ENCODE results near the gene PSMA3.

Gene PSMA3

DNA sequence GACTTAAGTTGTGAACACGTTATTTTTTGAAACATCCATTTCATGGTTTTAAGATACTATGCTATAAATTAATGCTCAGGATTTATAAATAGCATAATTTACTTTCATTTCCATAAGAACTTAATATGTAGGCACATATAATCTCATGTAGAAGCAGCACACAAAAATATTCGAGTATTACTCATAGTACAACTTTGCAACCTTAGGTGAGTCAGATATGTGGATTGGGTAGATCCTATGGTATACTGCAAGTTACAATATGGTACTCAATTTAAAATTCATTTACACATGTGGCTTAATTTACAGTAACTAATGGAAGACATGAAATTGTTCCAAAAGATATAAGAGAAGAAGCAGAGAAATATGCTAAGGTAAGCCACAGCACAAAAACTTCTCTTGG, 26.0 kb downstream of the PSMA3 start:
- no peak for DNase-seq

GRCh38 chr14:58272588-58273372, 28.1 kb downstream of the PSMA3 start:
- no peak for DNase-seq

GRCh38 chr14:58274881-58275280, 30.2 kb downstream of the PSMA3 start:
- DNase-seq = no peak

DNA sequence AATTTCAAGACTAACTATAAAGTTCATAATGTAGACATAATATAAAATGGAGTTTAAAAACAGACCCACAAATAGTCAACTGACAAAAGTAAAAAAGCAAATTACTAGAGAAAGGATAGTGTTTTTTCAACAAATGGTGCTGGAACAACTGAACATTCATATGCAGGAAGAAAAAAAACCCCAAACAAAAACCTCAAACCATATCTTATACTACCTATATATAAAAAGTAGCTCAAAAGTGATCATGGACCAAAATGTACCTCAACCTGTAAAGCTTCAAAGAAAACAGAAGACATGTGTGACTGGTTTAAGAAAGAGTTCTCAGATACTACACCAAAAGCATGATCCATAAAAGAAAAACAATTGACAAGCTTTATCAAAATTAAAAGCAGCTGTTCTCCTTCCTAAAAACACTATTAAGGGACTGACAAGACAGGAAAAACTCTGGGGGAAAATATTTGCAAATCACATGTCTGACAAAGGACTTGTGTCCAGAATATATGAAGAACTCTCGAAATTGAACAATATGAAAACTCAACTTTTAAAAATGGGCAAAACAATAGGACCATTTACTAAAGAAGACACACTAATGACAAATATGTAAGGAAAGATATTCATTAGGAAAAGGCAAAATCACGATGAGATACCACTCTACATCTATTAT, 31.0 kb downstream of the PSMA3 start:
- no peak for DNase-seq

- no peak for DNase-seq
Observed at GRCh38 chr14:58276208-58276607, 31.6 kb downstream of the PSMA3 start.

- no peak for DNase-seq
Observed at GRCh38 chr14:58278177-58278576, 33.5 kb downstream of the PSMA3 start.

GRCh38 chr14:58280954-58281787, 36.5 kb downstream of the PSMA3 start:
- DNase-seq = peak in 22 of 58 donors; percentile 1 to 62 (median 14)

DNA sequence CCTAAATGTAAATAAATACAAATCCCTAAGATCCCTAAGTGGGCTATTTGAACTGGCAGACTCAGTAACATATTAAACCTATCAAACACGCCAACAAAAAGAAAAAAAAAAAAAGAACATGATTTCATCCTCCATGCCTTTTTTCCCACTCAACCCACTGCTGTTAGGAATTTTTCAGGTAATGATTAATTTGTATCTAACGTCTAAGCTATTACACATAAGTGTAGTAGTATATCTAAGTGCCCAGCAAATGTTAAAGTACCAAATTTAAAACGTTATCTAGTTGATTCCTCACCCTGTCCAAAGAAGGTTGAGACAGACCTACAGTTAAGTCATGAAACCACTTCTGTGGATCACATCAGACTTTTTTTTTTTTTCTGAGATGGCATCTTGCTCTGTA, 37.3 kb downstream of the PSMA3 start:
- no peak for DNase-seq

GRCh38 chr14:58282925-58283593, 38.4 kb downstream of the PSMA3 start:
- no peak for DNase-seq

GRCh38 chr14:58283730-58284129, 39.1 kb downstream of the PSMA3 start:
- DNase-seq = no peak

DNA sequence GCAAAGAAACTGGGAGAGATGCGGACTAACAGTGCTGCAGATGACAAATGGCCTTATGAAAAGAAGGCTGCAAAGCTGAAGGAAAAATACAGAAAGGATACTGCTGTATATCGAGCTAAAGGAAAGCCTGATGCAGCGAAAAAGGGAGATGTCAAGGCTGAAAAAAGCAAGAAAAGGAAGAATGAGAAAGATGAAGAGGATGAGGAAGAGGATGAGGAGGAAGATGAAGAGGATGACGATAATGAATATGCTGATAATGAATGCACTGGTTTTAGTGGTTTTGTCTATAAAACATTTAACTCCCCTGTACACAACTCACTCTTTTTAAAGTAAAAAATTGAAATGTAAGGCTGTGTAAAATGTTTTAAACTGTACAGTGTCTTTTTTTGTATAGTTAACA, 40.5 kb downstream of the PSMA3 start:
- no peak for DNase-seq

GRCh38 chr14:58287607-58288042, 43.0 kb downstream of the PSMA3 start:
- DNase-seq = no peak

DNA sequence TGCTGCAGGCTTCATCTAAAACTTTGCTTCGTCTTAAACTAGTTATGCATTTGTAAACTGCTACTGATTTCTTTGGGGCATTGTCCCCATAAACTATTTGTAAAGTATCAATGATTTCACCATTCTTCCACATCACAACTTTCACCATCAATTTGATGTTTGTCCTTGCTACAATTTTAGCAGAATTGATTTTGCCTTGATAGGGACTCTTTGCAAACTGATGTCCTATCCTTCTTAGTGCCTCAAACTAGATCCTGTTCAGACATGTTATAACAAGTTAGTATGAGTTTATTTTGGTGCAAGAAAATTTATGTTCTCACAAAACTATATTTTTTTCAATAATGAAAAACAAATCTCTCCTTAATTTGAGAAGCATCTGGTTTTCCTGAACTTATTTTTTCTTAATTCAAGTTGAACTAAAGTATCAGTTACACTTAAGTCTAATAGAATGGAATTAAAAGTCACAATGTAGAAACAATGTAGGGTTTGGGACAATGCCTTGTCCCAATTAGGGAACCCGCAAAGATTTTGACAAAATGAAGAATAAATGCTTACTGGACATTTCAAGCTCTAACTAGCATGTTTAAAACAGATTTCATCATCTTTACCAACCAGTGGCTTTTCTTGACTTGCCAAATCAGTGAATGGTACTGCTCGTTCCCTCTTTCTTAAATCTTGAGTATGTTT, 43.6 kb downstream of the PSMA3 start:
- no peak for DNase-seq

GRCh38 chr14:58291646-58292045, 47.0 kb downstream of the PSMA3 start:
- DNase-seq = no peak

GRCh38 chr14:58292187-58292586, 47.5 kb downstream of the PSMA3 start:
- DNase-seq = no peak

DNA sequence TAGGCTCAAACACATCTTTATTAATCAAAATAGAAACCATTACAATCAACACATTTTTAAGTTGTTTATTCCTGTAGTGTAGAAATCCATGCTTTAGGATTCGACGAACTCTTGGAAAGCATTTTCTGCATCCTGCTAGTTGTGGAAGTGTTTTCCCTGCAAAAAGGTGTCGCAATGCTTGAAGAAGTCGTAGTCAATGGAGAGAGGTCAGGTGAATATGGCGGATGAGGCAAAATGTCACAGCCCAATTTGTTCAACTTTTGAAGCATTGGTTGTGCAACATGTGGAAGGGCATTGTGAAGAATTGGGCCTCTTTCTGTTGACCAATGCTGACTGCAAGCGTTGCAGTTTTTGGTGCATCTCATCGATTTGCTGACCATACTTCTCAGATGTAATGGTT, 49.6 kb downstream of the PSMA3 start:
- DNase-seq = no peak

DNA sequence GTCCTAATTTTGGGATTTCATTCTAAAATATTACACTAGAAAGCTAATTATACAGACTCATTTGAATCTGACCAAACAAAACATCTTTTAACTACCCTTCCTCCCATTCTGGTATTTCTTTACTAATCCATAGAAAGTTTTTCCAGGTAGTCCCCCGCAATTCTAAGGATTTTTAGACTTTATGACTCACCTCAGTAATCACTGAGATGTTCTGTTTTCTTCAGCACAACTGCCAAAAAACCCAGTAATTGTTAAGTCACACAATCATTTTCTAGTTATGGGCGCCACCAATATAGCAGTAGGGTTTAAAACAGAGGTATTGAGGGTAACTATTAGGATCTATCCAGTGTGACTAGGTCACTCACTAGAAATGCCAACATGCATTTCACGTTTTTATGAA, 52.1 kb downstream of the PSMA3 start:
- DNase-seq = no peak

GRCh38 chr14:58297412-58297761, 52.7 kb downstream of the PSMA3 start:
- DNase-seq = peak in 2 of 58 donors; percentile 56 to 59

GRCh38 chr14:58297762-58298476, 53.3 kb downstream of the PSMA3 start:
- DNase-seq = peak; percentile 94 to 100 (median 98)

Measured in anterior cingulate cortex (tissue), 58 donors.